IPS-NIHi11 (cell line): Measurements from ENCODE around the gene TOM1L2.
"Not testable (repeated sequence)": the region's sequence is repeated elsewhere in the genome, so short reads cannot be mapped to it uniquely, and the experiment has no call there.

Experiments
- DNase-seq: peaks from one replicate; pipeline ENCODE4 v3.0.0; 2012; ENCODE audit warnings: mixed read lengths, low spot score

TOM1L2 gene

DNA sequence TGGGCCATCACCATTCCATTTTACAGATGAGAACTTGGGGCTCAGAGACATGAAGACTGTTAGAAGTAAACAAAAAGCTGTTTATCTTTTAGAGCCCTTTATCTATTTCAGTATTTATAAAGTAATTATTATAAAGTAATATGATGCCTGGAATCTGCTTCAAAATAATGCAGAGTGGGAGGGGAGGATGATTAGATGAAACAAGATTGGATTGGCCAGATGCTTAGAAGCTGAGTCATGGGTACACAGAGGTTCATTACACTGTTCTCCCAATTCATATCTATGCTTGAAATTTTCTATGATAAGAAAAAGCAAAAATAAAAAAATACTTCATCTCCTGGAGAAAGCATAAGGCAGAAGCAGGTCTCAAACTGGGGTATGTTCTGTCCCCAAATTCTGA is 29.4 kb downstream of the TOM1L2 start:
- no peak for DNase-seq

DNA sequence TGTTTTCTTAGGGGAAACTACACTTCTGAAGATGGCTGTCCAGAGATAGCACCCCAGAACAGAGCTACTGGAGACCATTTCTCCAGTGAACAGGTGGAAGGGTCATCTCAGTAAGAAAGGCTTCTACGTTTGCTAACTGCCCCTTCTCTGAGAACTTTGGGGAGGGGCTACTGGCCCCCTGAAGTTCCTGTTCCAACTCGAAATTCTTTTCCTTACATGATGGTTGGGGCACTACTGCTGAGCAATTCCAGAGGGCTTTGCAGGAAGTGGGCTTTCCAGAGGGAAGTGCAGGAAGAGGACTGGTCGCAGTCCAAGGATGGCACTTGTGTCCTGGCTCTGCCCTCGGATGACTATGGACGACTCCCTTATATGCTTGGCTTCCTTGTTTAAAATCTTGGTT is 31.2 kb downstream of the TOM1L2 start:
- DNase-seq = no peak

DNA sequence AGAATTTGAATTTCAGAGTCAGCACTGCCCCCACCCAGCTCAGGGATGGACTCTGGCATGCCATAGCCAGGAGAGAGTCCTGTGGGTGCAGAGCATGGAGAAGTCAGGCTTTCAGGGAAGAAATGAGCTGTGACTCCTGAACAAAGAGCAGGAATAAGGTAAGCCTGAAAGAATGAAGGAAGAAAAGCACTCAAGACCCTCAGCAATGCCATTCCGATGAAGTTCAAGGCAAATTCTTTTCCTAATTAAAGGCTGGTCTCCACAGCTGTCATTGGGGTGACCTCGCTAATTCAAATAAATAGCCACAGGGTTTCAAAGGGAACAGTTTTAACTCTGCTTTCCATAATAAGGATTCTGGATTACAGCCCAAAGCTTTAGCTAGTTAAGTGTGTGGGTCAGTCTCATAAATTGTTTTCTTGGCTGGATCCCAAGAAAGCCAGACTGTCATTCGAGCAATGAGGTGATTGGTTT is 31.7 kb downstream of the TOM1L2 start:
- peak; percentile 43 for DNase-seq

DNA sequence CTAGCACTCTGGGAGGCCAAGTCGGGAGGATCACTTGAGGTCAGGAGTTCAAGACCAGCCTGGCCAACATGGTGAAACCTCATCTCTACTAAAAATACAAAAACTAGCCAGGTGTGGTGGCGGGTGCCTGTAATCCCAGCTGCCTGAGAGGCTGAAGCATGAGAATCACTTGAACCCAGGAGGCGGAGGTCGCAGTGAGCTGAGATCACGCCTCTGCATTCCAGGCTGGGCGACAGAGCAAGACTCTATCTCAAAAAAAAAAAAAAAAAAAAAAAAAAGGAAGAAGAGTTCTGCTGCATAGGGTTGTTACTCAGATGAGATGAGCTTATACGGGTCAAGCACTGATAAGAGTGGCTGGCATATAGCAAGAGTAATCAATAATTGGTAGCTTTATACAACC is 32.3 kb downstream of the TOM1L2 start:
- not testable (repeated sequence) for DNase-seq

DNA sequence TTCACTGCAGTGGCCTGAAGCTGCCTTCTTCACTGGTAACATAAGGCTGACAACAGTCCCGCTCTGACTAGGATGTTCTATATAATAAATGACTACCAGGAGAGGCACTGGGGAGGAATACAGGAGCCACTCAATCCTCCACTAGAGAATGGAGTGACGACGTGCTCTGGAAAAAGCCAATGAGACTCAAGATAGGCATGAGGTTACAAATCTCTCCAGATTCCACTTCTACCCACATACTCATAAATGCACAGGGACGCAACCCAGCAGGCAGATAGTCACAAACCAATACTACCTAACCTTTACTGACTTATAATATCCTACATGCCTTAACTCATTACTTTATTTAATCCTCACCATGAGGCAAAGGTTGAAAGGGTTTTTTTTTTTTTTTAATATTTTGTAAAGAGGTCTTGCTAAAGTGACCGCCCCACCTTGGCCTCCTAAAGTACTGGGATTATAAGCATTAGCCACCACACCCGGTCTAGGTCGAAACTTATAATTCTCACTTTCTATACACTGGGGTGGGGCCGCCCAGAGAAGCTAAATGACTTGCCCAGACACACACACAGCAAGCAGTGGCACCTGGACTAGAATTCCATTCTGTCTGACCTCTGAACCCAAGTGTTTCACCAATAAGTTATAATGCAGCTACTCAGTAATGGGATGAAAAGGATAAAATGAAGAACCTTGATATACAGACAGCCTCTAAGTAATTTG is 33.7 kb downstream of the TOM1L2 start:
- DNase-seq = no peak

- no peak for DNase-seq
Observed at GRCh38 chr17:17937958-17938357, 34.2 kb downstream of the TOM1L2 start.

- DNase-seq = no peak
Observed at GRCh38 chr17:17937201-17937853, 34.9 kb downstream of the TOM1L2 start.

DNA sequence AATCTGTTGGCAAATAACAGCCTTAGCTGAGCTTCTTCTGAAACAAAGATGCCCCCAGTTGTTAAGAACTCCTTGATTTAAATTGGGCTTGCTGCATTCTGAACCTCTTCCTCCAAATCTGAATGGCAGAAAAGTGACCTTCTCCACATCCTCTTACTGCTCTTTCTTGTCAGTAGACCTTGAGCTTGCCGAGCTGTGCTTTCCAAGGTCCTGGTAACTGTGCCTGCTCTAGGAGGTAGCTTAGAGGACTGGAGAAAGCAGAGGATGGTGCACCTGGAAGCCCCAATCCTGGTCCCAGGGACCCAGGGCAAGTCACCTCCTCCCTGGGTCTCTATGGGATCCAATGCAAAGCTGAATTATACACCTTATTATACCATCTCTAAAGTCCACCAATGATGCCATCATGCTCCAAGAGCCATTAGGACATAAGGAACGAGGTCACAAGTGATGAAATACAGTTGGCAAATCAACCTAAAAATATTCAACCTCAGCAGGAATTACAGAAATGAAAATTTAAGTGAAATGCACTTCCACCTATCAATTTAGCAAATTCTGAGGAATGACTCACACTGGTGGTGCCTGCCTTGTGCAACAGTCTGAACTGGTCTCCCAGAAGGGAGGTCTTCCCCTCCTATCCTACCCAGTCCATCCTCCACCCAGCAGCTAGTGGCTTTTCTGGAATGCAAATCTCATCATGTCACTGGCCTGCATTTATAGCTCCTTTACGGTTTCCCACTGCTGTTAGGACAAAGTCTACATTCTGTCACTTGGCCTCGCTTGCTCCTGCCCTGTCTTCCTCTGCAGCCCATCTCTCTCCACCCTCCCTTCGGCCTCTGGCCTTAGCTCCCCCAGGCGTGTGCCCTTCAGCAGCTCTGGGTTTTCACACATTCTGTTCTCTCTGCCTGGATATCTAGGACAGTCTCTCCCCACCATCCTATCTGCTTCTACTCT is 36.6 kb downstream of the TOM1L2 start:
- DNase-seq = no peak

DNA sequence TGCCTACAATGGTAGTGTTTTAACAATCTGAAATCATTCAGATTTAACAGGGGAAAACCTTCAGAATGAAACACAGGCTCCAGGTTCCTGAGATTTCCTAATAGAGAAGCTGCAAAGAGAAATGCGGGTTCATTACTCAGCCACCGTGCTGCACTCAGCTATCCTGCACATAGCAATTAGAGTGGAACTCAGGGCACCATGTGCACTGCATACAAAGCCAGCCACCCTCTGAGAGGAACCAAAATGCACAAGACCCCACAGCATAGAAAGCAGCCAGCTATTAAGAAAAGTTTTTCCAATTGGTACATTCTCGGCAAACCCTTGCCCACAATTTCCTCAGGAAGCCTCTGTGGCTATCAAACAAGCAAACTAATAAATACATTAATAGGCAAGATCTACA is 37.4 kb downstream of the TOM1L2 start:
- DNase-seq = no peak

- DNase-seq = no peak
Observed at GRCh38 chr17:17934214-17934613, 38.0 kb downstream of the TOM1L2 start.

DNA sequence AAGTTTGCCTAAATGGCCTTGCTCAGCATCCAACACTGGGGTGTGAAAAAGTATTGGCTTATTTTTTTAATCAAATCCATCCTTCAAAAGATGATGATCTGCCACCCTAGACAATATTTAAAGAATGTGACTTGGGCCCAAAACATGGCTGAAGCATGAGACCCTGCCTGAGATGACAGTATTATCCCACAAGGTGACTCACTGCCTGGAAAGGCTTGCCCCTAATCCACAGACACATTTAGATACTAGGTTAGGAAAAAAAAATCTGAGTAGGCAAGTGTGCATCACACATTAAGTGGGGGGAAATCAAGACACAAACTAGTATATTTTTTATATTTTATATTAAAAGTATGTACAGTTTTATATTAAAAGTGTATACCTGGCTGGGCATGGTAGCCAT is 38.4 kb downstream of the TOM1L2 start:
- DNase-seq = no peak

- DNase-seq = no peak
Observed at GRCh38 chr17:17931159-17931558, 41.0 kb downstream of the TOM1L2 start.

DNA sequence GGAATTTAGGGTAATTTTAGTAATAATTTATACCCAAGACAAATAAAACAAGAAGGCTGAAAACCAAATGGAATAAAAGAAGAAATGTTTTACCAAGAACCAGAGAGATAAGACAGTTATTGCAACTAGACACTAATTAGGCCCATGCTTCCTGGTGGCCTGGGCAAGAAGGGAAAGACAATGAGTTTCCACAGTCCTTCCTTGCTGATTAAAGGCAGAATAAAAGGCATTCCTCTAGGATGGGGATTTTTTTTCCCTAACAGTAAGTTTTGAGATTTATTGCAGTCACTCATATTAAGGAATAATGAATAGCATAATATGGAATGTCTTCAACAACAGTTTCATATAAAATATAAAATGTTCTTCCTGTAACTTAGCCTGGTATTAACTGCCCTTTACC is 41.5 kb downstream of the TOM1L2 start:
- DNase-seq = no peak

GRCh38 chr17:17929655-17930380 is 42.4 kb downstream of the TOM1L2 start:
- no peak for DNase-seq

GRCh38 chr17:17928398-17929287 is 43.6 kb downstream of the TOM1L2 start:
- DNase-seq = no peak

DNA sequence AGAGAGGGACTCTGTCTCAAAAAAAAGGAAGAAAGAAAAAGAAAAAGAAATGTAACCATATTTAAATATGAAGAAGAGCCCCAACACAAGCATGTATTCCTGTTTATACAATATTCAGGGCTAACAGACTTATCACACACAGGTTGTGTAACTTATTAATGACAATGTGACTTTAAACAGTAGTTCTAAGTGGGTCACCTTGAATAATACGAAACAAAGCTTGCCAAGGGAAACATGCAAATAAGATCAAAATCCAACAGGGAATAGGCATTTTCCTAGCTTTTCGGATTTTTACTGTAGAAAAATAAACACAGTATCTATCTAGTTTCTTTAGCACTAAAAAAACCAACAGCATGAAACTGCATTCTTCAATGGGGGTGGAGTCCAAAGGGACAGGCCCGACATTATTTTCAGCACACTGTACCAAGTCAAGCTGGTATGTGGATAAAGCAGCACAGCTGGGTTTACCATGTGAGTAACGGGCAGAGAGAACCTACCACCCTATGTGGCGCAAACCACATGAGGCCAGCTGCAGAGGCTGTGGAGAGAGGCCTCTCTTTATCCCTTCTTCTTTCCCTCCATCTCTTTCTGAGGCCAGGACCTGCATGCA is 45.3 kb downstream of the TOM1L2 start:
- DNase-seq = no peak

GRCh38 chr17:17926036-17926435 is 46.2 kb downstream of the TOM1L2 start:
- no peak for DNase-seq

- no peak for DNase-seq
Observed at GRCh38 chr17:17924857-17925250, 47.3 kb downstream of the TOM1L2 start.

DNA sequence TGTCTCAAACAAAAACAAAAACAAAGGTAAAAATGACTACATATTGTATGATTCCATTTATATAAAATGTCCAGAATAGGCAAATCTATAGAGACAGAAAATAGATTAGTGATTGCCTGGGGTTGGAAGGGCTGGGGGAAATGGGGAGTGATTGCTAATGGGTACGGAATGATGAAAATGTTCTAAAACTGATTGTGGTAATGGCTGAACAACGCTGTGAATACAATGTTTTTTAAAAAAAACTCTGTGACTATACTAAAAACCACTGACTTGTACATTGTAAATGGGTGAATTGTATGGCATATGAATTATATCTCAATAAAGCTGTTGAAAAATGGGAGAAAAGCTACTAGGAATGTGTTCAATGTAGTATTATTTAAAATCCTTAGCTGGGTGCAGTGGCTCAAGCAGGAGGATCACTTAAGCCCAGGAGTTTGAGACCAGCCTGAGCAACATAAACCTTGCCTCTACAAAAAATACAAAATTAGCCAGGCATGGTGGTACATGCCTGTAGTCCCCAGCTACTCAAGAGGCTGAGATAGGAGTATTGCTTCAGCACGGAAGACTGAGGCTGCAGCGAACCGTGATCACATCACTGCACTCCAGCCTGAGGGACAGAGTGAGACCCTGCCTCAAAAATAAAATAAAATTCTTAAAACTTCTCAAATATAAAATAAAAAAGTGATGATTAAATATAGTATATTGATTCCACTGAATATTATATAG is 47.9 kb downstream of the TOM1L2 start:
- DNase-seq = no peak
